GM23248 (cell line): Measurements from ENCODE around the gene ADGRG4.

Source experiments
- EZH2 ChIP-seq: fragments of 200-600 bp; sonication (generic); IDR thresholded peaks from 2 replicates; pipeline ENCODE4 v1.6.1; 2018; ENCODE audit warnings: antibody characterized with exemption, mild to moderate bottlenecking; ENCODE audit not compliant: insufficient read depth, poor library complexity, severe bottlenecking
- EZH2phosphoT487 ChIP-seq: fragments of 200-600 bp; sonication (generic); IDR thresholded peaks from 2 replicates; pipeline ENCODE4 v1.6.1; 2018; ENCODE audit warnings: antibody characterized with exemption, moderate library complexity, mild to moderate bottlenecking, low read depth; ENCODE audit not compliant: insufficient read depth

DNA sequence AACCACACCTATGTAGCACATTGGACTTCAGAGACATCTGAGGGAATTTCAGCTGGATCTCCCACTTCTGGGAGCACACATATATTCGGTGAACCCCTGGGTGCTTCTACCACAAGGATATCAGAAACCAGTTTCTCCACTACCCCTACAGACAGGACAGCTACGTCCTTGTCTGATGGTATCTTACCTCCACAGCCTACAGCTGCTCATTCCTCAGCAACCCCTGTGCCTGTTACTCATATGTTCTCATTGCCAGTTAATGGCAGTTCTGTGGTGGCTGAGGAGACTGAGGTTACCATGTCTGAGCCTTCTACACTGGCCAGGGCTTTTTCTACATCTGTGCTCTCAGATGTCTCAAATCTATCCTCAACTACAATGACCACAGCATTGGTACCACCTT, 45.7 kb downstream of the ADGRG4 start:
- TF ChIP-seq EZH2 (no peak), EZH2phosphoT487 (no peak)
